ENCODE data around the gene ZBTB39.
A peak's percentile ranks its signal among the peaks of the same experiment; 100 is the strongest.
"Not testable (repeated sequence)": the region's sequence is repeated elsewhere in the genome, so short reads cannot be mapped to it uniquely, and the experiment has no call there.

ZBTB39 gene

GRCh38 chr12:57000393-57000792, 6.0 kb downstream of the ZBTB39 start:
- FAIRE-seq = no peak
- DNase-seq (ENCODE audit: low spot score) = no peak

DNA sequence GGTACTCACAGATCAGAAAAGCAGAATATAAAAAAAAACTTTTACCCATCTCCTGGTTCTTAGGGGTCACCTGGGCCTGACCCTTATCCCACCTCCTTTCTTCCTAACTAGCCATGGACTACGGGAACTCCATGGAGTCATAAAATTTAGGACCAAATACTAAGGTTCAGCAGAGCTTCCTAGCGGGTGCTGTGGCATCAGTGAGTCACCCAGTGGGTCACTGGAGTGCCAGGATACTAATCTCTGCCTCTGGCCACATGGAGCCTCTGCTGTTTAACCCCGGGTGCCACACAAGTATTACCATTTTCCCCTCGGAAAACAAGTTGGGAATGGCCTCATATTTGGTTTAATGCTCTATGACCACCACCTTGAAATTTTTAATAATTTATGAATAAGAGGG, 6.9 kb downstream of the ZBTB39 start:
- no peak for DNase-seq (ENCODE audit: low spot score)
- no peak for FAIRE-seq

GRCh38 chr12:56998981-56999380, 7.4 kb downstream of the ZBTB39 start:
- DNase-seq (ENCODE audit: low spot score) (no peak), FAIRE-seq (no peak)

GRCh38 chr12:56998316-56998715, 8.0 kb downstream of the ZBTB39 start:
- DNase-seq (ENCODE audit: low spot score) (no peak), FAIRE-seq (no peak)

DNA sequence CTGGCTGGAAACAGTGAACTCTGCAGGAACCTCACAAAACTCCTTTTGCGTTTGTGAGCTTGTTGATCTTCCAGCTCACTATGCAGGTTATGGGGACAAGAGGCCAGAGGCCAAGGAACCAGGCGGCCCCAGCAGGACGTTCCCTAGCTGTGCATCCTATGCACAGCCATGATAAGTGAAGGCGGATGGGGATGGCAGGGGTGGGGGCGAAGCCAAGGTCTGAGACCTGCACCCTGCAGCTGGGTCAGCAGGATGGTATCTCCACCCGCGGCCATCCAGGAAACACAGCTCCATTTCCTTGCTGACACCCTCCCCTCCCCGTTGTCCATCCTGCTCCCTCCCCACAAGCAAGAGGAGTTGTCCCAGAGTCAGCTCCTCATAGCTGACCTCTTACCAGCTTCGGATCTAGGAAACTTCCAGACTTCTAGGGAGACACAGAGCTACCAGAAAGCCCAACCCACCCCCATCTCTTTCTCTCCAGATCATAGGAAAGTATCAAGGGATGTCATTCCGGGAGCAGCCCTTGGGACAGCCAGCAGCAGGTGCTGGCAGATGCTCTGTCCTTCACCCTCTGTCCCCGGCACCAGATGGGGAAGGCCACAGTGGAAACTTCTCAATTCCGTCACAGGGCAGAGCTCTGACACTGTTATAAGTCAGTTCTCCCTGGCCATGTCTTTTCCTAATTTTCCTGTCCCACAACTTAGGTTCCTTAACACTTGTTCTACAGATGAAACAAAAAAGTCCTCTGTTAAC, 9.4 kb downstream of the ZBTB39 start:
- no peak for DNase-seq (ENCODE audit: low spot score)
- no peak for FAIRE-seq

GRCh38 chr12:56995930-56996496, 10.3 kb downstream of the ZBTB39 start:
- FAIRE-seq (no peak), DNase-seq (ENCODE audit: low spot score) (no peak)

DNA sequence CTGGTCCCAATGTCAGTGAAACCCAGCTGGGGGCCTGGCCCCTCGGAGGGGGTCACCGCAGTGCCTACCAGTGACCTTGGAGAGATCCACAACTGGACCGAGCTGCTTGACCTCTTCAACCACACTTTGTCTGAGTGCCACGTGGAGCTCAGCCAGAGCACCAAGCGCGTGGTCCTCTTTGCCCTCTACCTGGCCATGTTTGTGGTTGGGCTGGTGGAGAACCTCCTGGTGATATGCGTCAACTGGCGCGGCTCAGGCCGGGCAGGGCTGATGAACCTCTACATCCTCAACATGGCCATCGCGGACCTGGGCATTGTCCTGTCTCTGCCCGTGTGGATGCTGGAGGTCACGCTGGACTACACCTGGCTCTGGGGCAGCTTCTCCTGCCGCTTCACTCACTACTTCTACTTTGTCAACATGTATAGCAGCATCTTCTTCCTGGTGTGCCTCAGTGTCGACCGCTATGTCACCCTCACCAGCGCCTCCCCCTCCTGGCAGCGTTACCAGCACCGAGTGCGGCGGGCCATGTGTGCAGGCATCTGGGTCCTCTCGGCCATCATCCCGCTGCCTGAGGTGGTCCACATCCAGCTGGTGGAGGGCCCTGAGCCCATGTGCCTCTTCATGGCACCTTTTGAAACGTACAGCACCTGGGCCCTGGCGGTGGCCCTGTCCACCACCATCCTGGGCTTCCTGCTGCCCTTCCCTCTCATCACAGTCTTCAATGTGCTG, 11.0 kb downstream of the ZBTB39 start:
- FAIRE-seq (no peak), DNase-seq (ENCODE audit: low spot score) (no peak)

GRCh38 chr12:56994231-56994746, 12.1 kb downstream of the ZBTB39 start:
- no peak for FAIRE-seq

GRCh38 chr12:56993346-56993745, 13.0 kb downstream of the ZBTB39 start:
- FAIRE-seq = no peak
- DNase-seq (ENCODE audit: low spot score) = no peak

More at GRCh38 chr12:56994231-56994746, 12.1 kb downstream of the ZBTB39 start:
- DNase-seq (ENCODE audit: low spot score) = no peak

DNA sequence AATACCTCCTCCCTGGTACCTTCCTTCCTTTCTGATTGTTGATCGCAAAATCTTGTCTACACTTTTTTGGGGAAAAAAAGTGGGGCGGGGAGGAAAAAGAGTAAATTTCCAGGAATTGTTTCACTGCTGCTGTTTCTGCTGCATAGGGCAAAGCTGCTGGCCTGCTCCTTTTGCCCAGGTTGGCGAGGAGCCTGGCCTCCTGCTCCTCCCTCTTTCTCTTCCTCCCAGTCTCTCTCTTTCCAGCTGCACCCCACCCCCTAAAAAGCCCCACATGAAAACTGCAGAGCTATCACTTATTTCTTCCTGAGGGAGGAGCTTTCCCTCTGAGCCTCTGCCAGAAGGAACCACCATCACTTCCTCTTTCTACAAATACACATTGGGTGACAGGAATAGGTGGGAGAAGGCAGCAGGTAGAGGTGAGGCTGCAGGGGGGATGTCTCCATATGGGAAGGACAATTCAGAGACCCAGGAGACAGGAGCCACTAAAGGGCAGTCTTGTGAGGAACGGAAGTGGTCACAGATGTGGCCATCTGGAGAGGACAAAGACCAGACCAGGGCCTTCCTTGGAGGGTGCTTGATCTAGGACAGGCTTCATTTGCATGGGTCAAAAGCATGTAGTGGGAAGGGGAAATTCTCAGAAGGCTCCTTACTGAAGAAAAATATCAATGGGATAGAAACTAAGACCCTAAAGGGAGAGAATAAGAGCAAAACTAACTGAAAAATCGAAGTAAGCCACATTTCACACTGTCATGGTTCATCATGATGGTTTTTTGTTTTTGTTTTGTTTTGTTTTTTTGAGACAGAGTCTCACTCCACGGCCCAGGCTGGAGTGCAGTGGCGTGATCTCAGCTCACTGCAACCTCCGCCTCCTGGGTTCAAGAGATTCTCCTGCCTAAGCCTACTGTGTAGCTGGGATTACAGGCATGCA, 14.8 kb downstream of the ZBTB39 start:
- FAIRE-seq (no peak), DNase-seq (ENCODE audit: low spot score) (no peak)

DNA sequence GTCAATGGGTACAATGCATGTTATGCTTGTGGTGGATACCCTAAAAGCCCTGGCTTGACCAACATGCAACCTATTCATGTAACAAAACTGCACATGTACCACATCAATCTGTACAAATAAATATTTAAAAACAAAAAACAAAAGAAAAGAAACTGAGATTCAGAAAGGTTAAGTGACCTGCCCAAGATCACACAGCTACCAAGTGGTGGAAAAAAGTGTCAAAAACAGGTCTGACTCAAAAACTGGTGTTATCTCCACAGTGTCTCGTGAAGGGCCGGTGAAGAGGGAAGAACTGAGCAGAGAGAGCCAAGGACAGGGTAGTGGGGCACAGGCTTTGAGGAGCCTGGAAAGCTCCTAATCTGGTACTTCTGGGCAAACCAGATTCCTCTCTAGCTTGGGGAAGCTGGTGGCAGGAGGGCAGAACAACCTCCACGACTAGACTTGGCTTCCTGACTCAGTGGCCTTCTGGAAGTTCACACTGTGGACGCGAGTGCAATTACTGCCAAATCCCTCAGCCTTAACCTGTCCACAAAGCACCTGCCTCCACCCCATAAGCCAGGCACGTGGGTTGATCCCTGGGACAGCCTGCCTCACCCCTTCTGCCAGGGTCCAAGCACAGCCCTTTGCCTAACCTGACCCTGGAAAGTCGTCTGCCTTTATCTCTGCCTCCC, 15.6 kb downstream of the ZBTB39 start:
- DNase-seq (ENCODE audit: low spot score) (no peak), FAIRE-seq (no peak)

DNA sequence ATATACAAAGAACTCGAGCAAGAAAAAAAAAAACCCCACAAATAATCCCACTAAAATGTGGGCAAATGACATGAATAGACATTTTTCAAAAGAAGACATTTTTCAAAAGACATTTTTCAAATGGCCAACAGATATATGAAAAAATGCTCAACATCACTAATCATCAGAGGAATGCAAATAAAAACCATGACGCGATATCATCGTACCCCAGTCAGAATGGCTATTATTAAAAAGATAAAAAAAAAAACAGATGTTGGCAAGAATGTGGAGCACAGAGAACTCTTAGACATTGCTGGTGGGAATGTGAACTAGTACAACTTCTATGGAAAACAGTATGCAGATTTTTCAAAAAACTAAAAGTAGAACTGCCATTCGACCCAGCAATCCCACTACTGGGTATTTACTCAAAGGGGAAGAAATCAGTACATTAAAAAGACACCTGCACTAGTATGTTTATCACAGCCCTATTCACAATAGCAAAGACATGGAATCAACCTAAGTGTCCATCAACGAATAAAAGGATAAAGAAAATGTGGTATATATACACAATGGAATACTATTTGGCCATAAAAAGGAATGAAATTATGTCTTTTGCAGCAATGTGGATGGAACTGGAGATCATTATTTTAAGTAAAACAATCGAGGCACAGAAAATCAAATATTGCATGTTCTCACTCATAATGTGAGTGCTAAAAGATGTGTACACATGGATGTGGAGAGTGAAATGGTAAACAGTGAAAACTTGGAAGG, 16.3 kb downstream of the ZBTB39 start:
- no peak for FAIRE-seq

GRCh38 chr12:56988207-56988739, 18.1 kb downstream of the ZBTB39 start:
- DNase-seq (ENCODE audit: low spot score) (no peak), FAIRE-seq (no peak)

More for the DNA sequence above, 16.3 kb downstream of the ZBTB39 start:
- no peak for DNase-seq (ENCODE audit: low spot score)

DNA sequence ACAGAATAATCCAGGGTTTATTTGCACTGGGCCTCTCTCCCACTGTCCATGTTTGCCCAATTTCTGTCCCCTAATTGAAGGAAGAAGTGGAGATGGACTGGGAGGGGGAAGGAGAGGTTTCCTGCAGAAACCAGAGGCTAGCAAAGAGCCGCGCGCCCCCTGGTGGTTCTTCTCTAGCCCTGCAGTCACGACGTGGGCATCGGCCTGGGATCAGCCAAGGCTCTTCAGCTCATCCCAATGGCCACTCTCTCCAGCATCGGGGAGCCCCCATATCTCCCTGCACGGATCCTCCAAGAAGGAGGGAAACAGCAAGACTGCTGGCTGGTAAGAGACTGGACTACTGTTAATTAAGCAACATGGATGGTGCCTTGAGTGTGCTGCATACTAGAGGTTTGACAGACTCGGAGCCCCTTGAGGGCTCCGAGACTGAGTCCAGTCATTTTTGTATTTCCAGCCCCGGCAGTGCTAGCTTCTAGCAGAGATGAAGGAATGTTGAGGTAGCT, 18.7 kb downstream of the ZBTB39 start:
- DNase-seq (ENCODE audit: low spot score) = peak; percentile 53
- FAIRE-seq = no peak

DNA sequence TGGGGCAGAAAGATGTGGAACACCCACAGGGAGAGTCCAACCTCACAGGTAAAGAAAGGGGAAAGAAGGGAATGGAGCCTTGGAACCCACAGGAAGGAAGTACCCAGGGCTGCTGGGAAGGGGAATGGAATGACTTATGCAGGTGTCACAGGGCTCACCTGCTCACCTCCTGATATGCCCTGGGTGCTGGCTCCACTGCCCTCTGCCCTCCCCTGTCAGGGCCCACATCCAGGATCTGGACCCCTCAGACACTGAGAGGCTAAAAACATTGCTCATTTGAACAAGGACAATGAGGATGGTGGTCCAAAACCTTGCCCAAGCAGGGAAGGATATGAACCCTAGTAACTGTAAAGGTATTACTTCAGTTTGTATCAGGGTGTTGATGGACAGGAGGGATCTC, 19.3 kb downstream of the ZBTB39 start:
- DNase-seq (ENCODE audit: low spot score) = no peak
- FAIRE-seq = no peak

DNA sequence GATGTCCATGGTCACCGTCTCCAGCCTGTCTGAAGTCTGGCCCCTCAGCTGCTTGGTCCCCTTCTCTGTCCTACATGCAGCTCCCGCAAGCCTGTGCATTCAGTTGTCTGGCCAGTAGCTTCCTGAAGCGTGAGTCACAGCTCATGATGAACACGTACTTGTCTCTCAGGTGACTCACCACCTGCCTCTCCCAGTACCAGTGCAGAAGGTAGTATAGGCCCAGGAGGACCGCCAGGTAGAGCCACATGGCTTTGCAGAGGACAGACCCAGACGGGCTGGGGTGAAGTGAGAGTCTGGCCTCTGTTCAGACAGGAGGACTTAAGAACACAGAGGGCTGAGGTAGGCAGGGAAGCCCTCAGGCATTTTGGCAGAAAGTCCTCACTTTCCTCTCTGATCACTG, 20.6 kb downstream of the ZBTB39 start:
- FAIRE-seq (peak; percentile 73), DNase-seq (ENCODE audit: low spot score) (peak; percentile 71)

DNA sequence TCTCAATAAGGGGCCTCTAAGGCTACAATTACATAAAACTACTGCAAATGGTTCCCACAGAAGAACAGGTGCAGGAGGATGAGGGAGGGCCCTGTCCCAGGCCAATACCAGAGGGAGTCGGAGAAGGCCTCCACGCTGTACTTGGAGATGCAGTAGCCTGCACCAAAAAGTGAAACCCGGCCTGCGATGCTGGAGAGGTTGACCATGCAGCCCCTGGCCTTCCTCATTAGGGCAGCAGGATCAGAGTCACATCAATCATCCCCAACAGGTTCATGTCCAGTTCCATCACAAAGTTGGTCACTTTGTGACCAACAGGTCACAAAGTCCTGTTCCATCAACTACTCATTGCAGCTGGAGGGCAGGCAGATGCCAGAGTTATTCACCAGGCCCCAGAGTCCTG, 23.0 kb downstream of the ZBTB39 start:
- DNase-seq (ENCODE audit: low spot score) (no peak), FAIRE-seq (no peak)

DNA sequence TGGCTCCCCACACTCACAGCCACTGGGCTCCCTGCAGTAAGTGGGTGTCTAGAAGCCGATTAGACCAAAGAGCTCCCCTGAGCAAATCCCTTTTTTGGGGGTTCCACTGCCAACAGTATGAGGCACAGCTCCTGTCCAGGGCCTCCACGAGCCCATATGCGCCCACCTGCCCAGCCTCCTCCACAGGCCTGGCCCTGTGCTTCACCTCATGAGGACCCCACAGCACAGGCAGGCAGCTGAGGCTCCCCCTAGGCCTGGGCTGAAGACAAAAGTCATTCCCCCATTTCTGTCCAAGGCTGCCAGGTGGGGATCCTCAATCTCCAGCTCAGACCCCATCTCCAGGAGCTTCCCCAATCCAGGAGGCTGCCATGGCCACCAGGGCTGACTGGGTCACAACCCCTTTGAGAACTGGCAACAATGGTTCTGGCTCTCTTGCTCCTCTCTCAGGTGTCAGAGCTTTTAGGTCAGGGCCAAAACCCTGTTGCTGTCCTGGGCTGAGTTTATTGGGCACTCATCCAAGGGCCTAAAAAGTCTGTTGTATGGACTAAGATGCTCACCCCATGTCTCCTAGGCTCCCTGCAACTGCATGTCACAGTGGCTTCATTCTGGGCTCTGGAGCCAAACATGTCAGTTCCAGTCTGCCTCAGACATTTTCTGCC, 23.6 kb downstream of the ZBTB39 start:
- not testable (repeated sequence) for DNase-seq (ENCODE audit: low spot score); FAIRE-seq

Measured in RCC 7860 (cell line).